IgD-negative memory B cell (primary cell): ENCODE results near the gene POLR3K. TPM values are rescaled to one million over a fixed set of nuclear protein-coding genes. Genes with fewer than 3 reads are reported as not detected.
"Not testable (repeated sequence)": the region's sequence is repeated elsewhere in the genome, so short reads cannot be mapped to it uniquely, and the experiment has no call there.

Experiments used
- H3K27ac Mint-ChIP-seq, 3 donors: one replicate each; pipeline ENCODE4 v1.8.0; 2020 to 2022; ENCODE audit warnings: mild to moderate bottlenecking in 3 of 3, mixed read lengths in 3 of 3, moderate library complexity in 1 of 3
- H3K27me3 Mint-ChIP-seq: one replicate; pipeline ENCODE4 v1.8.0; 2021; ENCODE audit warnings: mixed read lengths
- H3K36me3 Mint-ChIP-seq: one replicate; pipeline ENCODE4 v1.8.0; 2020; ENCODE audit warnings: mild to moderate bottlenecking, mixed read lengths
- H3K4me1 Mint-ChIP-seq, 3 donors: one replicate each; pipeline ENCODE4 v1.8.0; 2020 to 2022; ENCODE audit warnings: mixed read lengths in 3 of 3, mild to moderate bottlenecking in 1 of 3
- H3K4me3 Mint-ChIP-seq, 4 donors: one replicate each; pipeline ENCODE4 v1.8.0; 2020 to 2022; ENCODE audit warnings: mild to moderate bottlenecking in 4 of 4, mixed read lengths in 4 of 4, moderate library complexity in 3 of 4
- H3K9me3 Mint-ChIP-seq, 3 donors: one replicate each; pipeline ENCODE4 v1.8.0; 2020 to 2021; ENCODE audit warnings: mixed read lengths in 3 of 3, mild to moderate bottlenecking in 1 of 3
- polyA plus RNA-seq: library from polyadenylated mRNA; unstranded; fragments of 300-500 nt; fragmentation: Illumina TruSeq; gene quantifications from one replicate; pipeline ENCODE4 v1.2.3, GENCODE V29; 2021

The POLR3K gene
- polyA plus RNA-seq, 1 donor from 2014 or later = 45.2 TPM

DNA sequence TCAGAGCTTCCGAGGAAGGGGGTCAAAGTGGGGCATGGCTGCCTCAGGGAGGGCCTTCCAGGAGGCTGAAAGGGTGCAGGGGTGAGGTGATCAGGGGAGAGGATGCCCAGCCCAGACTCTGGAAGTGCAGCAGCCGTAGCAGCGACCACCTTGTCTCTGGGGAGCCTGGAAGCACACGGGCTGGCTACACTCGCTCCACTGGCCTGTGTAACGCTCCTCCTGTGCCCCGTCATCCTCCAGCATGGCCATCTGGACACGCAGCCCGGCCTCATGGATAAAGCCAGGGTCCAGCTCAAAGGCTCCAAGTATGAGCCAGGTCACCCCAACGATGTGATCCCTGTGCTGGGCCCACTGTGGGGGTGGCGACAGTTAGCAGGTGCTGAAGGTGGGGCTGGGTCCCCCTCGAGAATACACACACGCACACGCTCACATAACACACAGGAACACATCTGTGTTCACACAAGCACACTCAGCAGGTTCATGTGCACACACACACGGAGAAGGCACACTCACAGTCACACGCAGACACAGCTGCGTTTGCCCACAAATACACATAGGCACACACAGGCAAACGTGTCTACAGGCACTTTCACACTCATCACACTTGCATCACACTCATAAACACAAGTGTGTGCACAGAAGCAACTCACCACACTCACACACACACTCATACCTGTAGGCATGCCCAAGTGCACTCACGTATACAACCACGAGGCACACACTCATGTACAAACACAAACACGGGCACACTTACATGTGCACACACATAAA, 19.3 kb downstream of the POLR3K start:
- Mint-ChIP-seq H3K36me3 (peaks cover 2% of the 10 kb centered on the region), H3K27ac (peak overlapping the region; percentile 96 to 100 (median 99)), H3K4me3 (peak overlapping the region; percentile 82 to 94 (median 90)), H3K27me3 (no peaks in the 10 kb centered on the region), H3K9me3 (no peaks in the 10 kb centered on the region), H3K4me1 (peaks cover 31 to 53% (median 48%) of the 10 kb centered on the region in 3 donors)

DNA sequence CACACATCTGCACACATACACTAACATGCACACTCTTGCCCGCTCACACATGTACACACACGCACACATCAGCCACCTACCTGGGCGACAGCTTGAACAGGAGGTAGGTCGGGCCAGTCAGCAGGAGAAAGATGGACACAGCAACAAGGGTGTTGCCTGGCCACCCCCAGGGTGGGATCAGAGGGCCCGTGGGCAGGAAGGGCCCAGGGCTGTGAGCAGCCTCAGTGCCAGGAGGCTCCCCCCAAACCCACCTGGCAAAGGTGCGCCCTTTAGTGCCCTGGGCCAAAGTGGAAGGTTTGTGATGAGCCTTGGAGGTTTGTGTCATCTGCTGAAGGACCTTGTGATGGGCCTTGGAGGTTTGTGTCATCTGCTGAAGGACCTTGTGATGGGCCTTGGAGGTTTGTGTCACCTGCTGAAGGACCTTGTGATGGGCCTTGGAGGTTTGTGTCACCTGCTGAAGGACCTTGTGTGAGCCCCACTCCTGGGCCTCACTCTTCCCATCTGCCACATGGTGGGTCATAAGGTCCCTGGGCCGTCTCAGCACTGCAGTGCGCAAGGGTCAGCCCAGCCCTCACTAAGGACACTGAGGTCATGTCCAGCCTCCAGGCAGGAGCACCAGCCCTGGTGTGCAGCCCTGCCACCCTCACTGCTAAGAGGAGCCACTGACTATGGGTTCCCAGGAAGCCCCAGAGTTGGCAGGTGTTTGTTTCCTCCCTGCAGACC, 20.1 kb downstream of the POLR3K start:
- not testable (repeated sequence) for H3K36me3 Mint-ChIP-seq, H3K27me3 Mint-ChIP-seq, H3K9me3 Mint-ChIP-seq
- H3K4me1 Mint-ChIP-seq = peaks cover 25 to 47% (median 40%) of the 10 kb centered on the region in 3 donors
- peak overlapping the region; percentile 76 to 93 (median 84) for H3K4me3 Mint-ChIP-seq
- H3K27ac Mint-ChIP-seq = peak overlapping the region; percentile 96 to 100 (median 99)

- not testable (repeated sequence) for H3K4me3 Mint-ChIP-seq, H3K36me3 Mint-ChIP-seq, H3K9me3 Mint-ChIP-seq, H3K27me3 Mint-ChIP-seq
- H3K27ac Mint-ChIP-seq = peak overlapping the region in 1 of 3 donors; percentile 51
- peaks cover 13 to 26% (median 19%) of the 10 kb centered on the region in 3 donors for H3K4me1 Mint-ChIP-seq
Measured at GRCh38 chr16:30627-31026, 22.8 kb downstream of the POLR3K start.

- H3K9me3 Mint-ChIP-seq, H3K27me3 Mint-ChIP-seq, H3K36me3 Mint-ChIP-seq, H3K4me1 Mint-ChIP-seq, H3K4me3 Mint-ChIP-seq, H3K27ac Mint-ChIP-seq: not testable (repeated sequence)
Measured at GRCh38 chr16:25926-26348, 27.5 kb downstream of the POLR3K start.

GRCh38 chr16:24151-24550, 29.3 kb downstream of the POLR3K start:
- not testable (repeated sequence) for H3K36me3 Mint-ChIP-seq, H3K4me1 Mint-ChIP-seq, H3K27me3 Mint-ChIP-seq, H3K4me3 Mint-ChIP-seq, H3K27ac Mint-ChIP-seq, H3K9me3 Mint-ChIP-seq

- not testable (repeated sequence) for H3K4me3 Mint-ChIP-seq, H3K27ac Mint-ChIP-seq, H3K9me3 Mint-ChIP-seq, H3K4me1 Mint-ChIP-seq, H3K36me3 Mint-ChIP-seq, H3K27me3 Mint-ChIP-seq
Measured at GRCh38 chr16:20886-21285, 32.5 kb downstream of the POLR3K start.

DNA sequence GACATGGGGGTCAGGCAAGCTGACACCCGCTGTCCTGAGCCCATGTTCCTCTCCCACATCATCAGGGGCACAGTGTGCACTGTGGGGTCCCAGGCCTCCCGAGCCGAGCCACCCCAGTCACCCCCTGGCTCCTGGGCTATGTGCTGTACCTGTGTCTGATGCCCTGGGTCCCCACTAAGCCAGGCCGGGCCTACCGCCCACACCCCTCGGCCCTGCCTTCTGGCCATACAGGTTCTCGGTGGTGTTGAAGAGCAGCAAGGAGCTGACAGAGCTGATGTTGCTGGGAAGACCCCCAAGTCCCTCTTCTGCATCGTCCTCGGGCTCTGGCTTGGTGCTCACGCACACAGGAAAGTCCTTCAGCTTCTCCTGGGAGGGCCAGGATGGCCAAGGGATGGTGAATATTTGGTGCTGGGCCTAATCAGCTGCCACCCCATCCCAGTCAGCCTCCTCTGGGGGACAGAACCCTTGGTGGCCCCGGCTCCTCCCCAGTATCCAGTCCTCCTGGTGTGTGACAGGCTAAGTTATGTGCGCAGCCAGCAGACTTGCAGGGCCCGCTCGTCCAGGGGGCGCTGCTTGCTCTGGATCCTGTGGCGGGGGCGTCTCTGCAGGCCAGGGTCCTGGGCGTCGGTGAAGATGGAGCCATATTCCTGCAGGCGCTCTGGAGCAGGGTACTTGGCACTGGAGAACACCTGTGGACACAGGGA, 36.2 kb downstream of the POLR3K start:
- H3K27me3 Mint-ChIP-seq, H3K4me1 Mint-ChIP-seq, H3K36me3 Mint-ChIP-seq, H3K27ac Mint-ChIP-seq, H3K9me3 Mint-ChIP-seq, H3K4me3 Mint-ChIP-seq: not testable (repeated sequence)

DNA sequence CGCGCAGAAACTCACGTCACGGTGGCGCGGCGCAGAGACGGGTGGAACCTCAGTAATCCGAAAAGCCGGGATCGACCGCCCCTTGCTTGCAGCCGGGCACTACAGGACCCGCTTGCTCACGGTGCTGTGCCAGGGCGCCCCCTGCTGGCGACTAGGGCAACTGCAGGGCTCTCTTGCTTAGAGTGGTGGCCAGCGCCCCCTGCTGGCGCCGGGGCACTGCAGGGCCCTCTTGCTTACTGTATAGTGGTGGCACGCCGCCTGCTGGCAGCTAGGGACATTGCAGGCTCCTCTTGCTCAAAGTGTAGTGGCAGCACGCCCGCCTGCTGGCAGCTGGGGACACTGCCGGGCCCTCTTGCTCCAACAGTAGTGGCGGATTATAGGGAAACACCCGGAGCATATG, 42.6 kb downstream of the POLR3K start:
- not testable (repeated sequence) for H3K4me1 Mint-ChIP-seq, H3K36me3 Mint-ChIP-seq, H3K9me3 Mint-ChIP-seq, H3K27me3 Mint-ChIP-seq
- Mint-ChIP-seq H3K4me3 (peak overlapping the region in 3 of 4 donors; percentile 70 to 83 (median 82)), H3K27ac (peak overlapping the region; percentile 35 to 93 (median 76))

- Mint-ChIP-seq H3K27ac (peak overlapping the region in 1 of 3 donors; percentile 48), H3K4me3 (peak overlapping the region; percentile 60 to 84 (median 70)), H3K27me3 (no peaks in the 10 kb centered on the region), H3K9me3 (no peaks in the 10 kb centered on the region), H3K36me3 (no peaks in the 10 kb centered on the region), H3K4me1 (no peaks in the 10 kb centered on the region)
Measured at GRCh38 chr16:9903-10665, 43.3 kb downstream of the POLR3K start.

Other genes starting within 250 kb of the POLR3K start
- 39.1 TPM for gene SNRNP25, start 220 bp upstream of the POLR3K start, polyA plus RNA-seq
- not detected for gene RHBDF1, start 19.0 kb upstream of the POLR3K start, polyA plus RNA-seq
- gene MPG, start 24.6 kb upstream of the POLR3K start, polyA plus RNA-seq = 87.6 TPM
- 15.2 TPM for gene NPRL3, start 85.1 kb upstream of the POLR3K start, polyA plus RNA-seq
- not detected for gene HBZ, start 99.0 kb upstream of the POLR3K start, polyA plus RNA-seq
- not detected for gene HBM, start 112.4 kb upstream of the POLR3K start, polyA plus RNA-seq
- gene HBA2, start 119.3 kb upstream of the POLR3K start, polyA plus RNA-seq = 88.3 TPM
- gene HBA1, start 123.1 kb upstream of the POLR3K start, polyA plus RNA-seq = 12.1 TPM
- gene HBQ1, start 126.9 kb upstream of the POLR3K start, polyA plus RNA-seq = not detected
- 17.6 TPM for gene LUC7L, start 175.8 kb upstream of the POLR3K start, polyA plus RNA-seq
- 31.5 TPM for gene FAM234A, start 181.2 kb upstream of the POLR3K start, polyA plus RNA-seq
- gene RGS11, start 222.3 kb upstream of the POLR3K start, polyA plus RNA-seq = not detected
- gene ARHGDIG, start 227.0 kb upstream of the POLR3K start, polyA plus RNA-seq = not detected
- gene PDIA2, start 229.6 kb upstream of the POLR3K start, polyA plus RNA-seq = not detected